ENCODE measurements around the gene SENP7.
A peak's percentile ranks its signal among the peaks of the same experiment; 100 is the strongest.
"Not testable (repeated sequence)": the region's sequence is repeated elsewhere in the genome, so short reads cannot be mapped to it uniquely, and the experiment has no call there.

The SENP7 gene

GRCh38 chr3:101527441-101527840, 14.4 kb upstream of the SENP7 start:
- no peak for DNase-seq

DNA sequence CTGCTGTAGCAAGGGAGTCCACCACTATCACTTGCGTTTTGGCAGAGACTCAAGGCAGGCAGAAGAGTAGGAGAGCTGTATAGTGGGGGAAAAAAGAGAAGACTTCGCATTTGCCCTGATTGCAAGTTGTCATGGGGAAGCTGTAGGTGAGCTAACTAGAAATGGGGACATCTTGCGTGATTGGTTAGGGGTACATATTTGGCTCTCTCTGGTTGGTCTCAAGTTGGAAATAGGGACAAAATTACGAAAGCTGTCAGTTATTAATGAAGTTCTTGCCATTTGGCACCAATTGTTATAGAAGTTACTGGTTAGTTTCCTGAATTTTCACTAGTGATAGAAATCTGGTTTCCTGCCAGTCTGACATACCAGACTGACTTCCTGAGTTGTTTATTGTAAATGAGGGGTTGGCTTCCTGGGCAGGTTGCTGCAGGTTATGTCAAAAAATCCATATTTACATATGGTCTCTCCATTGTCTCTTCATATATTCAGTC, 8.2 kb upstream of the SENP7 start:
- DNase-seq = no peak

- no peak for DNase-seq
Measured at GRCh38 chr3:101519685-101520365, 6.8 kb upstream of the SENP7 start.

GRCh38 chr3:101518421-101518871, 5.4 kb upstream of the SENP7 start:
- peak; percentile 73 for DNase-seq

DNA sequence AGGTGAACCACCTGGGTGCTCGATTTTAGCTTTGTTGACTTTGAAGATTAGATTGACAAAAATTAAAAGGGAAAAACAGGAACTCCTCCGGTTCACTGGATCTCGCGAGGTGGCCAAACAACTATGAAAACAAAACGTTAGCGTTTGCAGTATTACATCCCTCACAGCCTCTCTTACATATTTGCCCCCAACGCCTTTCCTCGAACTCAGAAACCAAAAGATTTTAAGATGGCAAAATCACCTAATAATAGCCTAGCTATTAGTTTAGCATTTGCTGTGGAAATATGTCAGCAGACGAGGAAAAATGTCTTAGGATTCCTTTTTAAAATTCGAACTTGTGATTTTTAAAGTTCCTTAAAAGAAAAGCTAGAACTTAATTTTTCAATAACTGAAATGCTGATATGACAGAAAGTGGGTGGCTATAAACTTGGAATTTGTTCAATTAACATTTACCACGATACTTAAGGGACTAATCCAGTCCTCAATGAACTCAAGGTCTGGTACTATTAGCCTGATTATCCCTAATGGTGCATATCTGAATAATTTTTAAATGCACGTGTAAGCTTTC, 491 bp upstream of the SENP7 start:
- DNase-seq = no peak

GRCh38 chr3:101512396-101512645, 691 bp downstream of the SENP7 start:
- no peak for DNase-seq

DNA sequence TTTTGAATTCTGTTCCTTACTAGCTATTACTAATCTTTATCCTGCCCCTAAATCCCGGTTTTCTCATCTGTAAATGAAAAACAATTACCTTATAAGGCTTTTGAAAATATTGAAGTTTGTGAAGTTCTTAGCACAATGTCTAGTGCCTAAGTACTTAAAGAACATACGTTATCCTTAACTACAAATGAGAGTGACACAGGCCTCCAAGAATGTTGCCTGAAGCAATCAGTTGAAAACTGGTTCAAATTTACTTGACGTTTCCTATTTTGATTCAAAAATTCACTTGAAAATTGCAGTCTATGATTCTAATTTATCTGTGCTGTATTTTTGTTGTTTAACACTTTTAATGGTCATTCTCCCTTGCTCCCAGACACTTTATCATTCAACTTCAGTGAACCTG, 3.2 kb downstream of the SENP7 start:
- DNase-seq = no peak

DNA sequence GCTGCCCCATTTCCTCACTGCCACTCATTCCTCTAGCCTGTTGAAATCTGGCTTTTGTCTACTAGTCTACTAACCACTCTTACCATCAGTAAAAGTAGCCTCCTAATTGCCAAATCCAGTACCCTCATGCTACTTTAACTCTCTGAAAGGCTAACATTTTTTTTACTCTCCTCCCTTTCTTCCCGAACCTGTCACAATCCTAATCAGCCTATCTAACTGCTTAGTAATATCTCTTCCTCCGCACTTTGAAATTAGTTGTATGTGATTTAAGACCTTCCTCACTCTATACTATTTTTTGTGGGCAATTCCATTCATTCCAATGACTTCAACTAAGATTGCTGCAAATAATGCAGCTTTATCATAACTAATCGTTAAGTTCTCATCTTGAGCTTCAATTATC, 3.7 kb downstream of the SENP7 start:
- no peak for DNase-seq

DNA sequence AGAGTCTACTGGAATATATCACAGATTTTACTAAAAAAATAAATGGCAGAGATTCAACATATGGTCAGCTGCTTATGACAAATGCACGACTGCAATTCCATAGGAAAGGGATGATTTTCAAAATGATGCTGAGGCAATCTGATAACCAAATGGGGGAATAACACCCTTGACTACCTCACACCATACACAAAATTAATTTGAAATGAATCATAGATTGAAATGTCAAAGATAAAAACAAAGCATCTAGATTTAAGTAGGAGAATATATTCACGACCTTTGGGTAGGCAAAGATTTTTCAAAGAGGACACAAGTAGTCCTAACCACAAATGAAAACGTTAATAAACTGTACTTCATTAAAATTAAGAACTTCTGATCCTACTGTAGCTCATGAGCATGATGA, 11.2 kb downstream of the SENP7 start:
- DNase-seq = no peak

DNA sequence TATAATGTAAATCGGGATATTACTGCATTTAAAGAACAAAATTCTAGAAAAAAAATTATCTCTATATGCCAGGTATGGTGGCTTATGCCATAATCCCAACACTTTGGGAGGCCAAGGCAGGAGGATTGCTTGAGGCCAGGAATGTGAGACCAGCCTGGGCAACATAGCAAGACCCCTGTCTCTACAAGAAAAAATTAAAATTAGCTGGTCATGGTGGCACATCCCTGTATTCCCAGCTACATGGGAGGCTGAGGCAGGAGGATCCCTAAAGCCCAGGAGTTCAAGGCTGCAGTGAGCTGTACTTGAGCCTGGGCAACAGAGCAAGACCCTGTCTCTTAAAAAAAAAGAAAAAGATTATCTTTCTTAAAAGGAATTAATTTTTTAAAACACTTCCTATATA, 12.8 kb downstream of the SENP7 start:
- DNase-seq = no peak

- DNase-seq = no peak
Measured at GRCh38 chr3:101497803-101498202, 15.2 kb downstream of the SENP7 start.

- DNase-seq = no peak
Measured at GRCh38 chr3:101495552-101495951, 17.5 kb downstream of the SENP7 start.

DNA sequence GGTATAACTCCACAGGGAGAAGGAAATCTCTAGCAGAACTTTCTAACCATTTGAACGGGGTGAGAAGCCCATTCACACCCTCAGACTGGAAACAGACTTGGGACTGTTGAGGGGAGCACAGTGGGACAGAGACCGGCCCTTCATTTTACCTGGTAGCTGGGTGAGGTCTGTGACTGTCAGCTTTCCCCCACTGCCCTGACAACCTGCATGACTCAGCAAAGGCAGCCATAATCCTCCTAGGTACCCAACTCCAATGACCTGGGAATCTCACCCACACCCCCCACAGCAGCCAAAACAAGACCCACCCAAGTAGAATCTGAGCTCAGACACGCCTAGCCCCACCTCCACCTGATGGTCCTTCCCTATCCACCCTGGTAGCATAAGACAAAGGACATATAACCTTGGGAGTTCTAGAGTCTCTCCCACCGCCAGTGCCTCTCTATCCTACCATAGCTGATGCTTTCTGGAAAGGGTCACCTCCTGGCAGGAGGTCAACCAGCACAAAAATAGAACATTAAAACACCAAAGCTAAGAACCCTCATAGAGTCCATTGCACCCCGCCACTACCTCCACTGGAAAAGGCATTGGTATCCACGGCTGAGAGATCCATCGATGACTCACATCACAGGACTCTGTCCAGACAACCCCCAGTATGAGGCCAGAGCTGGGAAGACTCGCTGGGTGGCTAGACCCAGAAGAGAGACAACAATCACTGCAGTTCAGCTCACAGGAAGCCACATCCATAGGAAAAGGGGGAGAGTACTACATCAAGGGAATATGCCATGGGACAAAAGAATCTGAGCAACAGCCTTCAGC, 28.0 kb downstream of the SENP7 start:
- DNase-seq = no peak

DNA sequence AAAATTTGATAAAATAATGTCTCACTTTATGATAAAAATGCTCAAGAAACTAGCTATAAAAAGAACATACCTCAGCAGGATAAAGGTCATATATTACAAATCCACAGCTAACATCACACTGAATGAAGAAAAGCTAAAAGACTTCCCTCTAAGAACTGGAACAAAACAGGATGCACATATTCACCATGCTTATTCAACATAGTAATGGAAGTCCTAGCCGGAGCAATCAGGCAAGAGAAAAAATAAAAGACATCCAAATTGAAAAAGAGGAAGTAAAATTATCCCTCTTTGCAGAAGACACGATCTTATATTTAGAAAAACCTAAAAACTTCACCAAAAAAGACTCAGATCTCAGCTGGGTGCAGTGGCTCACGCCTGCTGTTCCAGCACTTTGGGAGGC, 34.0 kb downstream of the SENP7 start:
- no peak for DNase-seq

DNA sequence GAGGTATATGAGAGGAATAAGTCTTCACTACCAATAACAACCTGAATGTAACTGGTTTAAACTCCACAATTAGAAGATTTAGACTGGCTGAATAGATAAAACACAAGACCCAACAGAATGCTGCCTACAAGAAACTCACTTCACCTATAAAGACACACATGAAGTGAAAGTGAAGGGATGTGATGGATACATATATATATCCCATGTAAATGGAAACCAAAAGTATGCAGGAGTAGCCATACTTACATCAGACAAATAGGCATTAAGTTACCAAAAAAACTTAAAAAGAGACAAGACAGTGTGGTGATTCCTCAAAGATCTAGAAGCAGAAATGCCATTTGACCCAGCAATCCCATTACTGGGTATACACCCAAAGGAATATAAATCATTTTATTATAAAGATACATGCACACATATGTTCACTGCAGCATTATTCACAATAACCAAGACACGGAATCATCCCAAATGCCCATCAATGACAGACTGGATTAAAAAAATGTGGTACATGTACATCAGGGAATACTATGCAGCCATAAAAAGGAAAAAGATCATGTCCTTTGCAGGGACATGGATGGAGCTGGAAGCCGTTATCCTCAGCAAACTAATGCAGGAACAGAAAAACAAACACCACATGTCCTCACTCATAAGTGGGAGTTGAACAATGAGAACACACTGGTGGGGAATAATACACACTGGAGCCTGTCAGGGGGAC, 38.0 kb downstream of the SENP7 start:
- DNase-seq = not testable (repeated sequence)

DNA sequence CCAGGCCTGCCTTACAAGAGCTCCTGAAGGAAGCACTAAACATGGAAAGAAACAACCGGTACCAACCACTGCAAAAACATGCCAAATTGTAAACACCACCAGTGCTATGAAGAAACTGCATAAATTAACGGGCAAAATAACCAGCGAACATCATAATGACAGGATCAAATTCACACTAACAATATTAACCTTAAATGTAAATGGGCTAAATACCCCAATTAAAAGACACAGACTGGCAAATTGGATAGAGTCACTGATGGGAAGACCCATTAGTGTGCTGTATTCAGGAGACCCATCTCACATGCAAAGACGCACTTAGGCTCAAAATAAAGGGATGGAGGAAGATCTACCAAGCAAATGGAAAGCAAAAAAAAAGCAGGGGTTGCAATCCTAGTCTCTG, 44.3 kb downstream of the SENP7 start:
- DNase-seq = not testable (repeated sequence)

GRCh38 chr3:101467310-101467663, 45.7 kb downstream of the SENP7 start:
- DNase-seq = not testable (repeated sequence)

GRCh38 chr3:101466465-101467309, 46.3 kb downstream of the SENP7 start:
- DNase-seq = peak; percentile 78 to 83

GRCh38 chr3:101464235-101464634, 48.8 kb downstream of the SENP7 start:
- DNase-seq = no peak

DNA sequence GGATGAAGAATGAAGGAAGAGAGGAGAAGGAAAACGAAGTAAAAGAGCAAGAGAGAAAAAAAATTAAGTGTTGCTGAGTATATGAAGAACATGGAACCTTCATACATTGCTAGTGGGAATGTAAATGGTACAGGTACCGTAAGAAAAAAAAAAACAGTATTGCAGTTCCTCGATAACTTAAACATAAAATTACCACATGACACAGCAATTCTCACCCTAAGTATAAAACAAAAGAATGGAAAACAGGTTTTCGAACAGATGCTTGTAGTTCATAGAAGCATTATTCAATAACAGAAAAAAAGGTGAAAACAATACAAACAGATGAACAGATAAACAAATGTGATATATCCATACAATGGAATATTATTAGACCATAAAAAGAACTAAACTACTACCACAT, 51.6 kb downstream of the SENP7 start:
- no peak for DNase-seq

- DNase-seq = no peak
Measured at GRCh38 chr3:101458387-101458786, 54.6 kb downstream of the SENP7 start.

DNA sequence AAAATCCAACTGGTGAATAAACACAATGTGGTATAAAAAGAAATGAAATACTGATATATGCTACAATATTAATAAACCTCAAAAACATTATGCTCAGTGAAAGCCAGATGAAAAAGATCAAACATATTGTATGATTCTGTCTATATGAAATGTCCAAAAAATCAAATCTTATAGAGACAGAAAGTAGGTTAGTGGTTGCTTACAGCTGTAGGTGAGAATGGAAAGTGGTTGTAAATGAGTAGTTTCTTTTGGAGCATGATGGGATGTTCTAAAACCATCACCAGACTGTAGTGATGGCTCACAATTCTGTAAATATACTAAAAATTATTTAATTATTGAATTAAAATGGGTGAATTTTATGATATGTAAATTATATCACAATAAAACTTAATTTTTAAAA, 58.4 kb downstream of the SENP7 start:
- no peak for DNase-seq

DNA sequence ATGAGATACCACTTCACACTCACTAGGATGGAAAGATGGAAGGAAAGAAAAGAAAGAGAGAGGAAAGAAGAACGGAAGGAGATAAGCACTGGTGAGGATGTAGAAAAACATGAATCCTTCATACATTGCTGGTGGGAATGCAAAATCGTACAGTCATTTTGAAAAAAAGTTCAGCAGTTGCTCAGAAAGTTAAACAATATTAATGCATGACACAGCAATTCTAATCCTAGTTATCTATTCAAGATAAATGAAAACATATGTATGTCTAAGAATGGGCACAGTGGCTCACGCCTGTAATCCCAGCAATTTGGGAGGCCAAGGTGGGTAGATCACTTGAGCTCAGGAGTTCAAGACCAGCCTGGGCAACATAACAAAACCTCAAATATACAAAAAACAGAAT, 59.1 kb downstream of the SENP7 start:
- DNase-seq = no peak
